CD4-positive, alpha-beta T cell treated with Interleukin-15 for 4 hours (primary cell): ENCODE results near the gene MRPS27.

Experiments used
- DNase-seq: peaks from one replicate; pipeline ENCODE4 v3.0.0-alpha.2; 2020; ENCODE audit warnings: low spot score

The MRPS27 gene

DNA sequence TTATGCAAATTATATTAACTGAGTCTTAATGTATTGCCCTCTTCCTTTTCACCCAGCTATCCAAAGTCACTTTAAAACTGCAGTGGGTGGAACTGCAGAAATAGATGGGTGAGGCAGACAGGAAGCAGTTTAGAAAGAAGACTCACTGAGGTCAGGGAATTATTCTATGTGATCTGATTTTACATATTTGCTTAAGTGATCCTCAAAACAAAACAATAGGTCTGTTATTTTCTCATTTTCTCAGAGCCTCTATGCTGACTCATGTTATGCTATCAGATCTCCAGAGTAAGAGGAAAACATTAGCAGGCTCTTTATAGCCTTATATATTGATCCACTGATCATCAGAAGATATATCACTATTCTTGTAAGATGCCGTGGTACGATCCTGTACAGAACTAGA is 63.5 kb downstream of the MRPS27 start:
- no peak for DNase-seq

DNA sequence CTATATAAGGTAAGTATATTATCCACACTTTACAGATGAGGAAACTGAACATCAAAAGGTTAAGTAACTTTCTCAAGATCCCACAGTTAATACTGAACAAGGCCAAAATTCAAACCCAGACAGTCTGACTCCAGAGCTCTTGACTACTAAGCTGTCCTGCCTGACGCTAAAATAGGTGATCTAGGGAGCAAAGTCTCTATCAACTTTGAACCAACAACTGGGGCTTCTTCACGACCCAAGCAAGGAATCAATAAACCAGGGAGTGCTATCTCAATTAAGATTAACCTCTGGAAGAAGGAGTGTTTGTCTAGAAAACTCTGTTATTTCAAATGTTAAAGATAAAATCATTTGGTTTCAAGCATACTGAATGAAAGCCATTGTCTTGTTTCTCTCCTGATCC is 64.4 kb downstream of the MRPS27 start:
- DNase-seq, result no peak

DNA sequence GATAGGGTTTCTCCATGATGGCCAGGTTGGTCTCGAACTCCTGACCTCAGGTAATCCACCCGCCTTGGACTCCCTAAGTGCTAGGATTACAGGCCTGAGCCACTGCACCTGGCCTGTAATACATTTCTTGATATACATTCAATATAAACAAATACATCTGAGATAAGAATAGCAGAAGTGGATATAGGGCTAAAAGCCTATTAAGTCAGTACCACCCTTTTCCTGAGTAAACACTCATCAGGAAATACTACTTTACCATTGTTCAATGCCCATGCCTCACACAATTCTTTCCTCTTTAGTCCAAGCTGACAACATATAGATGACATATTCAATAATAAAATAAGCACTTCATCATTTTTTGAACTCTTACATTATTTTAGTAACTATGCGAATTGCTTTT is 64.8 kb downstream of the MRPS27 start:
- DNase-seq, result no peak

DNA sequence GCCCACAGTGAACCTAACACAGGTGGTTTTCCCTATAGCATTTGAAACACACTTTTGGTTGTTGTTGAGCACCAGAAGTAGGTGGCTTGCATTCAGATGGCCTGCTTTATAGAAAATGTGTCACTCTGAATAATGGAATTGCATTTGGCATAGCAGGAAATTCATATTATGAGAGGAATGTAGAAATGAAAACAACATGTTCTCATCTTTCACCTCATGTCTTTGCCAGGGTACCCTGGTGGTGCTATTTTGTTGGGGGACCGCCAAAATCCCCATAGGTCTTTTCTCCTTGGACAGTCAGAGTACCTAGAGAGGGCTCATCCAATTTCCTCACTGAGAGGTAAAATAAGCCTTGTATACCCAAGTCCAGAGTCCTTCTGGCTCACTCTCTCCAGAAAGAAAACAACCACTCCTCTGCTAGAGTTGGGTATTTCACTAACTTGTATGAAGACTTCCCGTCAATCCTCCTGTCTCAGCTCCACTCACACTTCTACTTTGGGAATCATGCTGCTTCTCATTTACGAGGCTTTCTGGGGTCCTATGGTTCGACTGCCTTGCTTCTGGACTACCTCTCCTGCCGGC is 67.4 kb downstream of the MRPS27 start:
- DNase-seq, result no peak

DNA sequence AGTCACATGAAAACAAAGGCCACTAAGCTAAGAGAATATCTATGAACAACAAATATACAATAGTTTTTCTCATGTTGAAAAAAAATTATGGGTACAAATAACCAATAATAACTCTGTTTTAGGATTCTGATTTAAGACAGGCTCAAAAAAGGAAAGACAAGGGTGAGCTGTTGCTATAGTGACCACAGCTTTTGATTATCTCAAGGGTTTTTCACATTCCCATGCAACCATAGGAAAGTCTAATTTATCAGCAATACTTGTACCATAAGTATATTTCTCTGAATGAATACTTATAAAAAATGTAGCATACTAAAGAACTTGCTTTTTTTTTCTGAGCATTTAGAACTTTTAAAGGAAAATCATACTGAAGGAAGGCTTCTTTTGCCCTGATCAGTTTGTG is 68.0 kb downstream of the MRPS27 start:
- DNase-seq, result no peak

DNA sequence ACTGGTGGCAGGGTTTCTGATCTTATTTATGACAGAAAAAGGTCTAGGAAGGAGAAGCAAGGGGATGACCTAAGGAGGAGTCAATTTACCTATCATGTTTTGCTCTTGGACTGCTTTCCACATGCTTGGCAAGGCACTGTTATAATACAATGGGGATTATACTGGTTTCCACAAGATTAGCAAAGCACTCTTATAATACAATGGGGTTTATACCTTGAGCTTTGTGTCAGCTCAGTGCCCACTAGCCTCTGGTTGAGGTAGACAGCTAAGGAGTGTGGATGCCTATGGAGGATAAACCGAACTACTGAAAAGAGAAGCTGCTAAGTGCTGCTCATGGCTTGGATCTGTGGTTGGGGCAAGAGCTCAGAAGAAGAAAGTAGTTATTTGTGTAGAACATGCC is 68.7 kb downstream of the MRPS27 start:
- DNase-seq, result no peak

DNA sequence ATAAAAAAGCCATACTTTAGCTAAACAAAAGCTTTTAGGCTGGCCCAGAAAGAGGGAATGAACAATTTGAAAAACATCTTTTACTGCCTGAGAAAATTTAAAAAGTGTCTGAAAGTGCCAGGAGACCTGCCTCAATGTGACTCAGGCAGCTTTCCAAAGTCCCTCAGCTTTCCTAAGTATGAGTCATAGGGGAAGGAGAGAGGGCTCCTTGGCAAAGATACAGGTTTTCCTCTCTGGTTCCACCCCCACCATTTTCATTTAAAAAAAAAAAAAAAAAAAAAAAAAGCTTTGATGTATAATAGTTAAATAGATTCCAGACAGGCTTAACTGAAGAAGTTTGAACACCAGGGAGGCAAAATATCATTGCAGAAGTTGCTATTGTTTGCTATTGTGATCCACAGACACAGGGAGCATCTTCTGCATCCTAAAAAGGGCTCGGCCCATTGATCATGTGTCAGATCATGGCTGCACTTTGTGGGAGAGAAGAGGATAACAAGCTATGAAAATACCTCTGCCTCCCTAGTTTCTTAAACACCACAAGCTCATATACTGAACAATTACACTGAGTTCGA is 71.5 kb downstream of the MRPS27 start:
- DNase-seq, result no peak

DNA sequence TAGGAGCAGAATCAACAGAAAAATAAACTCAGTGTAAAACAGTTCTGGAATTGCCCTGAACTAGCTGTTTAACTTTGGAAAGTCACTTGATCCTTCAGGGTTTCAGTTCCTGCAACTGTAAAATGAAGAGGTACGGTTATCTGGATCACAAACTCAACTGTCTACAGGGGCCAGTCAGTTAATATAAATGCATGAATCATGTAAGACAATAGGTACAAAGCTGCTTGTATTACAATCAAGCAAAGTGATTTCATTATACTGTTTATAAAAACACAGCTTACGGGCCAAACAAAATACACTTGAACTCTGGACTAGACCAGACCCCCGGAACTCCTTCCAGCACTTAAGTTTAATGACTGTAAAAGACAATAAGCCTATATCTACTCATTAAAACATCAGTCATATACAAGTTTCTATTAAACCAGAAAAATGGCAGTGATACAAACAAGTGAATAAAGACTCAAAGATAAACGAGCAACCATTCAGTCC is 73.0 kb downstream of the MRPS27 start:
- DNase-seq, result no peak

DNA sequence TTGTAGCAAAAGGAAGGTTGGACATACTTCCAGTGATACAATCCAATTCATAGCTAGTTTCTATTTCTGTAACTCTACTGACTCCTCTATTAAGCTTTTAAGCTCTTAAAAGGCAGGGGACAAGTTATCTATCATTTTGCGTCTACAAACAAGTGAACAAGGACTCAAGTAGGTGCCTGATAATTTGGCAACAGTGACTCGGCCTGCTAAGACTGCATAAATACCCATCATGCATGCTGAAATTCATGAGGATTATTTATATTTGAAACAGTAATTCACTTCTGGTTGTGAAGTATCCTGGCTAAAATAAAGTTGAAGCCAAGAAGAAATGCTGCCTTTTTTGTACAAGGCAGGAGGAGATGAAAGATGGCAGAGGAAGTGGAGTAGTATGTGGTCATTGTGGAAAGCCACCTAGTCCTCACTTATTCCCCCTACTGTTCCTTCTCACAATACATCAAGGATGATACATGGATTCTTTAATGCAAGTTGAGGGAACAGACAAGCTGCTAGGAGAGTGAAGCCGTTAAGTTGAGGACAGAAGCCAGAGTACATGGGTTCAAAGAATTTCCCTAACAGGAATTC is 74.0 kb downstream of the MRPS27 start:
- no peak for DNase-seq

DNA sequence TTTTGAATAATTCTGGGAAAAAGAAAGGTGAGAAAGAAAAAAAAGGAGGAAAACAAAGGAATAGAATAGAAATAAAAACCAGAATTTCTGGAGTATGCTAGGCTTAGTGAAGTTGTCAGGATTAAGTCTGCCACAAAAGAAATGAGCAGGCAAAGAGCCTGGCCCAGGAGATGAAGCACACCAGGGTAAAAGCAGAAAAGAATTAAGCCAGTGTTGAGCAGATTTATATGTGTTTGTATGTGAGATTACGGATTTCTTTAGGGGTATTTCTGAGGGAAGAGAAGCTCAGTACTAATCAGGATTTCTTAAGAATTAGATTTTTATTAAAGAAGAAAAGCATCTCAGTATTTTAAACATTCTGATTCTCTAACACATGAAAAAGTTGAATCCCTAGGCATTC is 74.5 kb downstream of the MRPS27 start:
- DNase-seq, result no peak

DNA sequence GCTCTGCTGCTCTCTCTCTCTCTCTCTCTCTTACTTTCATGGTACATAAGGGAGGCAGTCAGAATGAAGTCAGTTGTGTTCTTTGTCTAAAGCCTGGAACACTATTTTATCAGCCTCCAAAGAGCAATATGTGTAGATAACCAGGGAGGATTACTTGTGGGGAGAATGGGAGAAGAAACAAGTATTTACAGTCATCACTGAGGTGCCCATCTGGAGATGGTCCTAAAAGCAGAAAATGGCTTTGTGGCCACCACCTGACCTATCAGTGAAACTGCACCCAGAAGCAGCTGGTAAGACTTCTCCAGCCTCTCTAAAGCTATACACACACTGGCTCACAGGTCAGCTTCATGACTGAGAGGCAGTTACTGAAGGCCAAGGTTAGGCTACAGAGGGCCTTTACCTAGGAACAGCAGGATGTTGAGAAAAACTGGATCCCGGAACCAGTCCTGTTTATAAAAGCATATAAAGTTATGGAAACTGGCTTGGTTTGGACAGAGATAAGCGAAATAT is 75.1 kb downstream of the MRPS27 start:
- no peak for DNase-seq

DNA sequence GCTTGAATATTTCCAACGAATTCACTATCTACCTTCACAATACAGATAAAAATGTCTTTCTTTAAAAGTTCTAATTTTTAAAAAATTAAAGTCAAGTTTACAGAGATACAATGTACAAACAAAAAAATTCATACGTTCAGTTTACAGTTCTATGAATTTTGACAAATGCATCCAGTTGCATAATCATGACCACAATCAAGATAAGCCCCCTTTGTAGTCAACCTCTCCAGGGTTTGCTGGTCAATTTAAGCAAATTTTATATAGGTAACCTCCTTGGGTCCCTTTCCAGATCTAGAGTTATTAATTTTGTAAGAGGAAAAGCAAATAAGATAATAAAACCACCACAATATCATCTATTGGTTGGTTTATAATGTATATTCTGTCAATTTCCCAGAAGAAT is 76.3 kb downstream of the MRPS27 start:
- no peak for DNase-seq

DNA sequence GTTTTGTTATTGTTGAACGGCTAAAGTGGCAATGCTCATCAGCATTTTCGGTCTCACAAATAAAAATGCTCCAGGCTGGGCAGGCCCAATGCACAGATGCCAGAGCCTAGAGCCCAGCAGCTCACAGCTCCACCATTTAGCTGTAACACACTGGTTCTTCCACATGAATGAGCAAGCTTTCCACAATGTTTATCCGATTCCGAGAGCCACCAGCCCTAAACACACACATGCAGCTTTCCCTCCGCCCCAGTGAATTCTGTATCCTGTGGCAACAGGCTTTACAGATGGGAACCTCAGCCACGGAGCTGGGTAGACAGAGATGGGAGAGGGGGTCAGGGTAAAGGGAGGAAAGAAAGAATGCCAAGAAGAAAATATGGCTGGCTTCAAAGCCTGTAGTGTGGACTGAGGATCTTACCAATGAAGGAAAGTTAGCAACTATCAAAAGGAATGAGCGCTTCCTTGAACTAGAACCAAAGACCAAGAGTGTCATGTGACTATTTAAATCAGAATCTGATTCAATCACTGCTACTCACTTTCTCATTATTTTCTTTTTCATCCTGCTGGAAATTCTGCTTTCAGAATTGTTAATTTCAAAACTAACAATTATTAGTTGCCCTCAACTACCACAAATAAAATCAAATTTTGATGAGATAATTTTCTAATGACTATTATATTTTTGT is 77.1 kb downstream of the MRPS27 start:
- no peak for DNase-seq

DNA sequence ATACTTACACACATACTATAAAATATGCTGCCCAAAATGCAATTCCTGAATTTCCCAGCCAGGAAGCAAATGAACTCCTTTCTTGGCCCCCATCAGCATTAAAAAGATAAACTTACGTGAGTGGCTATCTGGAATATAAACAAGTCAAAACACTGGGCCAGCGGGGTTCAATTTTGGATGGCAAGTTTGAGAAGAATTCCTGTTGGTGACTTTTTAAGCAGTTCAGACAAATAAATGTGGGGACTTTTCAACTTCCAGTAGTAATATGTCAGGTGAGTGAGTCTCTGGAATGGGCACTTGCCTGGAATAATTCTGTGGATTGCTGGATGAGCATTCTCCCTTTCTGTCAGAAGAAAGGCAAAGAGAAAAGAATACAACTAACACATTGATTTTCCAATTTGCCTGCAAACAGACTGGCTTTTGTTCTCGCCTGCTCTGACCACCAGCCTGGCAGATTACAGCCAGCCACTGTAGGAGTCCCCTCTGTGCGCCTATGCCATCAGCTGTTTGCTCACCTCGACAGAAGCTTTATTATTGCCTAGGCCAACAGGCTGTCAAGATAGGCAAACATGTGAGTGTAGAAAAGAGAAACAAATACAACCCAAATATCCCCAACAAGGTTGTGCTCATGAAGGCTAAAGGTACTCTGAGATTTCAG is 78.6 kb downstream of the MRPS27 start:
- DNase-seq, result no peak

DNA sequence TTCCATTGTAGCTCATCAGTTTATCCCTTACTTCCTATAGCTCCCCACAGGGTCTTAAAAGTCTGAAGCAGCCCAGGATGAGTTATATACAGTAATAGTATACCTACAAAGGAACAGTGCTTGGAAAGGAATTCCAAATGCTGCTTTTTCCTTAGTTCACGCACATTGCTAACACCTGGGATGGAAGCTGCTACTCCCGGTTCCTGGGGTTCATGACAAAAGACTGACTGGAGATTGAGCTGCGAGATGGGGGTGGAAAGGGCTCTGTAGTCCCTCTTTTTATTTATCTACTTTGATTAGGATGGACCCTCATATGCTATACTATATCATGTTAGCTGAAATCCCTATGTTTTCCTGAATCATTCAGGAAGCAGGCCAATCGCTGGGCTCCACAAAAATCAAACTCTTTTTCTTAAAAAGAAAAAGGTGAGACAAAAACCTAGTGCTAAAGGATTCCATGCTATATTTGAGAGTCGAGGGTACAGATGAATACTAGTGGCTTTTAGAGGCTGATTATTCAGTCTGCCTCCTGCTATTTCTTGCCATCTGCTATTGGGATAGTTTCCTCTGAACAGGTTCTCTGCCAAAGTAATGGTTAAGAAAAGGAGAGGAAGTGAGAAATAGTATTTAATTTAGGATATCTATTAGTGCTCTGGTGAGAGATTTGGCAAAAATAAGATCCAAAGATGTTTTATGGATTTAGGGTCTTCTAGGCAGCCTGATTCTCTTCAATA is 81.2 kb downstream of the MRPS27 start:
- DNase-seq, result no peak

DNA sequence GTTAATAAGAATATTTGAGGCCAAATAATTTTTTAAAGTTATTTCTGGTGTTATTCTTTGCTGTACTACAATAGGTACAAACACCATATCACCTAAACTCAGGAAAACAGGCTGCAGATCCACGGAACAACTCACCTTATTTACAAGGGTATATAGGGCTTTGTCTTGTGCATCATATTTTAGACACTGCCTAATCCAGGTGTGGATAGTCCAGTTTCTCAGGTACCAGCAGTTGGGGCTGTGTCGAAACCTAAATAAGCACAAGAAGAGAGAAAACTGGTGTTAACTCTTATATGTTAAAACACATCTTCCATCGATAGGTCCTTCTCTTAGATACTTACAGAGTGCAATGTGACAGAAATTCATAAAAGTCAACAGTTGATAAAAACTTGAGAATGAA is 82.2 kb downstream of the MRPS27 start:
- DNase-seq, result no peak

DNA sequence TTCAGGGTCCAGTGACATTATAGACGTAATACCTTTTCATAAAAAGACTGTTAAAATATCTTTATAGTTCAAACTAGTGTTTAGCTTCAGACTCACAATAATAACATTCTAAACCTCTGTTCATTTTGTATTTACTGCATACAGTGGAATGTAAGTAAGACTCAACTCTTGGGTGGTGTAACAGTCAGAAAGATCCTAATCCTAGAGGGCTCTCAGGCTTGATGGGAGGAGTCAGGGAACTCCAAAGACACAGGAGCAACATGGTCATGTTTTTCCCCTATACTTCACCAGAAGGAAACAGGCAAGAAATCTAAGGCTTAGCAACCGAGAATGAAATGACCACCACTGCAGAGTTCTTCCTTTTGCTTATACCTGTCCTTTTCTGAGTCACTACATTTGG is 82.6 kb downstream of the MRPS27 start:
- no peak for DNase-seq

DNA sequence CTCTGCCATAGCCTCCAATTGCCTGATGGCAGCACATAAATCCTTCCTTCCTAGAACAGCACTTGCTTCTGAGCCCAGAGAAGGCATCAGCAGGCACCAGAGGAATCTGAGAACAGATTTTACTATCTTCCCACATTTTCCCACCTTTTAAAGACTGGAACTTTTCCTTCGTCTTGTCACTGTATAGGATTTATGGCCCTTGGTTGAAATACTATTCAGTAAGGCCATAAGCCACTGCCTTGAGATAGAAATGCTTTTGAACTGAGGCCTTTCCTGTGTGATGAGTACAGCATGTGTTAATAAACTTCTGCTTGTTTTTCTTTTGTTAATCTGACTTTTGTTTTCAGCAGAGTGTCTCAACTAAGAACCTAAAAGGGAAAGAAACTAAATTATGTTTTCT is 84.3 kb downstream of the MRPS27 start:
- no peak for DNase-seq

DNA sequence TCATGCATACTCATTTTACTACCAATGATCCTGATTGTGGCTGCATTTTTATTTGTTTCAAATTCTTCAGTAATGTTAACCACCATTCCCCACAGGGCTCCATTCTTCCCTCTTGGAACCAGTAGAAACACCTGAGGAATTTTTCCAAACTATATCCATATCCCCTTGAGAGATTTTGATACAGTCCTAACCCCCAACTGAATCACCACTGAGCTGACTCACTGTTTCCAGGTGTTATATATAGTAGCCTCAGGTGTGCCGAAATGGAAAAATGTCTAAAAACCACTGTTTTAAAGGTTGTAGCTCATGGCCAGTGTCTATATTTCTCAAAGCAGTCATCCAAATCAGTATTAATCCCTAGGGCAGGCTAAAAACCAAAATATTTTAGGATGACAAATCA is 85.2 kb downstream of the MRPS27 start:
- no peak for DNase-seq

DNA sequence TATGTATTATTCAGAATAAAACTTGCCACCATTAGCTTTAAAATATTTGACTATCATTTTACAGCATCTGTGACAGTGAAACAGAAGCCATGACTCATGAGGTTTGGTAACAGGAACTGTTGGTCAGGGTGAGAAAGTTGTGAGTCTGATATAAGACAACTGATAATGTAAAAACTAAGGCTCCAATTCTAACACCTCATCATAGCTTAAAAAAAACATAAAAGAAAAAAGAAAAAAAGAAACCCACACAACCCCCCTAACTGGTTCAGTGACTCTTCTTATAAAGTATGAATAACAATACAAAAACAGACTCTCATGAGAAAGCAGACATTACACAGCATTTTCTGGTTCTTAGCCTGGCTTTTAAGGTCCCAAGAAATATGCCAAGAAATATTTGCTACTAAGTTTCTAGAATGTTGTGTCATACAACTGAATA is 85.8 kb downstream of the MRPS27 start:
- DNase-seq, result peak; percentile 68

DNA sequence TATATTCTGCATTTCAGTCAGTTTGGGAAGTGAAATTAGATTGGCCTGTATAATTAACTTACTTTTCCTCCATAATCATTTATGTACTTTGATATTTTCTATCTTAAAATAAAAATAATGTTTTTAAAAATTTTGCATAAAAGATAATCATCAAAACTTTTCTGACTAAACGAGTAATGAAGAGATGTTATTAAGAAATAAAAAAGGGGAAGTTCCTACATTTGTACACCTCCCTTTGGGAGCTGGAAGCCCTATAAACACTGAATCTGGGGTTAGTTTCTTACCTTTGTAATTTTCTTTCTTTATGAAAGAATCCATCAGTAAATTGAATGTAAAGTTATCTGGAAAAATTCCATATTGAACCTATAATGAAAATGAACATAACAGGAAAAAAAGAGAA is 86.2 kb downstream of the MRPS27 start:
- no peak for DNase-seq

DNA sequence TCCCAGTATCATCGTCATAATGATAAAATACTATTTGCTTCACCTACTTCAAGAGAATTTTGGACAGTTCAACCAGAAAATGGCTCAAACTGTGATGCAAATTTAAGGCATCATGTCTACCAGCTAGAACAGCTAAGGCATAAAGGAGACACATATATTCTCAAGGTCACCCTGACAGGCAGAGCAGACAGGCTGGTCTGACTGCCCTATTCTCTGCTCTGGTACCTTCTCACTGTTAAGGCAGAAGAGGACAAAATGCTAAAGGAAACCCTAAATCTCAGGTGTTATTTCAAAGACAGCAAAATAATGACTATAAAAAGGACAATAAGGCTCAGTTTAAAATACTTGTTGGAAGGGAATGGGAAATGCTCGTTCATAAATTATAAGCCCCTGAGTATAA is 87.2 kb downstream of the MRPS27 start:
- no peak for DNase-seq
